Ramos (cell line): Measurements from ENCODE around the gene NAV2.

Source experiments
- in situ Hi-C: fragments of 300-500 bp; cut with MboI; formaldehyde crosslinking; loops from one replicate; pipeline ENCODE4 v1.14.3; 2022; ENCODE audit warnings: low sequenced_read_pairs; ENCODE audit not compliant: unreplicated experiment

The NAV2 gene

GRCh38 chr11:19976281-19976941 is 263.8 kb downstream of the NAV2 start:
- in situ Hi-C loops, result no loop called here

GRCh38 chr11:19977941-19978340 is 265.3 kb downstream of the NAV2 start:
- in situ Hi-C loops, result no loop called here

- in situ Hi-C loops, result no loop called here
Observed at GRCh38 chr11:19978668-19979518, 266.3 kb downstream of the NAV2 start.

GRCh38 chr11:19979519-19979845 is 266.8 kb downstream of the NAV2 start:
- in situ Hi-C loops, result no loop called here

GRCh38 chr11:19980388-19980787 is 267.8 kb downstream of the NAV2 start:
- in situ Hi-C loops, result no loop called here

GRCh38 chr11:19980957-19981669 is 268.5 kb downstream of the NAV2 start:
- in situ Hi-C loops, result no loop called here

GRCh38 chr11:19982774-19983495 is 270.3 kb downstream of the NAV2 start:
- in situ Hi-C loops, result no loop called here

GRCh38 chr11:19984048-19984742 is 271.6 kb downstream of the NAV2 start:
- in situ Hi-C loops, result no loop called here

GRCh38 chr11:19985111-19985510 is 272.5 kb downstream of the NAV2 start:
- in situ Hi-C loops, result no loop called here

GRCh38 chr11:19987331-19987801 is 274.7 kb downstream of the NAV2 start:
- in situ Hi-C loops, result no loop called here

GRCh38 chr11:19988598-19988997 is 276.0 kb downstream of the NAV2 start:
- in situ Hi-C loops, result no loop called here

GRCh38 chr11:19989191-19989590 is 276.6 kb downstream of the NAV2 start:
- in situ Hi-C loops, result no loop called here

- in situ Hi-C loops, result no loop called here
Observed at GRCh38 chr11:19992162-19992561, 279.5 kb downstream of the NAV2 start.

- in situ Hi-C loops, result no loop called here
Observed at GRCh38 chr11:19992998-19993397, 280.4 kb downstream of the NAV2 start.

- in situ Hi-C loops, result no loop called here
Observed at GRCh38 chr11:19994672-19995071, 282.0 kb downstream of the NAV2 start.

GRCh38 chr11:19995145-19995544 is 282.5 kb downstream of the NAV2 start:
- in situ Hi-C loops, result no loop called here

- in situ Hi-C loops, result no loop called here
Observed at GRCh38 chr11:19996571-19996970, 283.9 kb downstream of the NAV2 start.

- in situ Hi-C loops, result no loop called here
Observed at GRCh38 chr11:20000022-20000350, 287.3 kb downstream of the NAV2 start.

- in situ Hi-C loops, result no loop called here
Observed at GRCh38 chr11:20000351-20001134, 287.9 kb downstream of the NAV2 start.
